HEK293 (cell line): Measurements from ENCODE around the gene PKP2.

Experiments
- CTCF ChIP-seq: fragments of 450-650 bp; formaldehyde crosslinking; IDR thresholded peaks from 2 replicates; pipeline ENCODE4 v1.5.1; 2016; ENCODE audit warnings: missing biosample characterization, missing genetic modification characterization
- SP2 ChIP-seq: fragments of 450-650 bp; formaldehyde crosslinking; IDR thresholded peaks from 2 replicates; pipeline ENCODE4 v1.5.1; 2016; ENCODE audit warnings: missing biosample characterization, missing genetic modification characterization
- YY1 ChIP-seq: fragments of 450-650 bp; formaldehyde crosslinking; IDR thresholded peaks from 2 replicates; pipeline ENCODE4 v1.5.1; 2018; ENCODE audit warnings: missing biosample characterization, missing genetic modification characterization
- YY2 ChIP-seq: fragments of 450-650 bp; formaldehyde crosslinking; IDR thresholded peaks from 2 replicates; pipeline ENCODE4 v1.5.1; 2016; ENCODE audit warnings: missing biosample characterization, missing genetic modification characterization
- ZBTB26 ChIP-seq: fragments of 450-650 bp; formaldehyde crosslinking; optimal IDR thresholded peaks from 2 replicates; pipeline ENCODE3; 2016; ENCODE audit warnings: missing biosample characterization, mild to moderate bottlenecking, missing genetic modification characterization
- ZEB2 ChIP-seq: fragments of 450-650 bp; formaldehyde crosslinking; IDR thresholded peaks from 2 replicates; pipeline ENCODE4 v1.5.1; 2016; ENCODE audit warnings: missing biosample characterization, missing genetic modification characterization
- ZNF121 ChIP-seq: fragments of 450-650 bp; formaldehyde crosslinking; IDR thresholded peaks from 2 replicates; pipeline ENCODE4 v1.5.1; 2016; ENCODE audit warnings: missing biosample characterization, missing genetic modification characterization
- ZNF223 ChIP-seq: fragments of 450-650 bp; formaldehyde crosslinking; IDR thresholded peaks from 2 replicates; pipeline ENCODE4 v1.5.1; 2016; ENCODE audit warnings: missing biosample characterization, missing genetic modification characterization
- ZNF274 ChIP-seq, 2 experiments: fragments of 200-500 bp in 1 of 2; fragments of 450-650 bp in 1 of 2; sonication (Bioruptor generic) in 1 of 2; formaldehyde crosslinking in 1 of 2; IDR thresholded peaks; 2 replicates each; pipeline versions ENCODE4 v1.5.1 to v1.6.1; 2014 to 2016; ENCODE audit warnings: borderline replicate concordance in 1 of 2, inconsistent platforms in 1 of 2, low read length in 1 of 2, missing biosample characterization in 1 of 2, missing genetic modification characterization in 1 of 2
- ZNF292 ChIP-seq: fragments of 450-650 bp; formaldehyde crosslinking; IDR thresholded peaks from 2 replicates; pipeline ENCODE4 v1.5.1; 2016; ENCODE audit warnings: low read depth, missing biosample characterization, missing genetic modification characterization, borderline replicate concordance
- ZNF600 ChIP-seq: fragments of 450-650 bp; formaldehyde crosslinking; IDR thresholded peaks from 2 replicates; pipeline ENCODE4 v1.5.1; 2016; ENCODE audit warnings: missing biosample characterization, missing genetic modification characterization
- ZNF701 ChIP-seq: fragments of 450-650 bp; formaldehyde crosslinking; IDR thresholded peaks from 2 replicates; pipeline ENCODE4 v1.5.1; 2016; ENCODE audit warnings: missing biosample characterization, missing genetic modification characterization
- ZNF776 ChIP-seq: fragments of 450-650 bp; formaldehyde crosslinking; IDR thresholded peaks from 2 replicates; pipeline ENCODE4 v1.5.0; 2017; ENCODE audit warnings: missing biosample characterization, missing genetic modification characterization, borderline replicate concordance
- ZSCAN5A ChIP-seq: fragments of 450-650 bp; formaldehyde crosslinking; IDR thresholded peaks from 2 replicates; pipeline ENCODE4 v1.5.1; 2016; ENCODE audit warnings: missing biosample characterization, missing genetic modification characterization

- TF ChIP-seq ZNF121 (tag by site-specific recombination) (no peak), ZSCAN5A (no peak), YY1 (no peak), ZBTB26 (no peak), ZNF274 (IDR thresholded peaks at IDR 0.05; ENCODE audit: low read length) (no peak), ZNF274 (tag by site-specific recombination; IDR thresholded peaks at IDR 0.05; ENCODE audit: borderline replicate concordance) (no peak), ZNF776 (tag by site-specific recombination) (no peak), SP2 (tag by site-specific recombination) (no peak), ZNF223 (tag by site-specific recombination) (no peak), ZNF292 (tag by site-specific recombination) (no peak), YY2 (tag by site-specific recombination) (no peak), ZEB2 (tag by site-specific recombination) (no peak), CTCF (tag by site-specific recombination) (no peak), ZNF701 (no peak), ZNF600 (tag by site-specific recombination) (no peak; the same call in 1 of the 2 replicates)
Measured at GRCh38 chr12:32897281-32897610, 669 bp upstream of the PKP2 start.
